GM18508 (cell line): ENCODE results near the gene BCAS3.
"Not testable (repeated sequence)": the region's sequence is repeated elsewhere in the genome, so short reads cannot be mapped to it uniquely, and the experiment has no call there.

Experiments used
- ATAC-seq: cut with Tn5 transposase; IDR thresholded peaks from one replicate; pipeline ENCODE4 v1.9.1; 2021; ENCODE audit warnings: moderate number of reproducible peaks; ENCODE audit not compliant: insufficient read depth, unreplicated experiment

BCAS3 gene

GRCh38 chr17:61233991-61234750 lies 556.5 kb downstream of the BCAS3 start:
- no peak for ATAC-seq

DNA sequence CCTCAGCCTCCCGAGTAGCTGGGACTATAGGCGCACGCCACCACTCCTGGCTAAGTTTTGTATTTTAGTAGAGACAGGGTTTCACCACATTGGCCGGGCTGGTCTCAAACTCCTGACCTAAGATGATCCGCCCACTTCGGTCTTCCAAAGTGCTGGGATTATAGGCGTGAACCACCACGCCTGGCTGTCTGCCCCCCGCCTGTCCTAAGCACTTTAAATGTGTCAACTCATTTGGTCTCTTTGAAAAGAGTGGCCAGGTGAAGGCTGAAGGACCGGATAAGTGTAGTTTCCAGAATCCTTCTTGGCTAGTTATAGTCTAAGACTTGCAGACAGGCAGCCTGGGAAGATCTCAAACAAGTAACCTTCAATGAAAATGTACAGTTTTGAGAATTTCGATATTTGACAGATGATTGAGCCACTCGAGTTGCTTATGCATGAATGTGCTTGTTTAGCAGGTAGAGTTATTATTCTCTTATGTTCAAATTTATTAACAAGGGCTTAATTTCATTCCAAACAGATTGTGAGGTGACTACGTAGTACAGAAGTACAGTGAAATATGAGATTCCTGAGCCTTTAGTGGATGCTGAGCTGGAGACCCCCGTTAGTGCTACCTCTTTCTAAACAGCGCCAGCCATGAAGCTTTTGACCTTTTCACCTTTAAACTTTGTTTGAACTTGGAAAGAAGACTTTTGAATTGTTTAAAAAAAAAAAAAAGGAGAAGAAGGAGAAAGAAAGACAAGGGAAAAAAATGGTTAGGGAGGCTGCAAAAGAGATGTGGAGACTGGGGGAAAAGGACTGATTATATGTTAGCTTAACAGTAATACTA lies 557.6 kb downstream of the BCAS3 start:
- no peak for ATAC-seq

DNA sequence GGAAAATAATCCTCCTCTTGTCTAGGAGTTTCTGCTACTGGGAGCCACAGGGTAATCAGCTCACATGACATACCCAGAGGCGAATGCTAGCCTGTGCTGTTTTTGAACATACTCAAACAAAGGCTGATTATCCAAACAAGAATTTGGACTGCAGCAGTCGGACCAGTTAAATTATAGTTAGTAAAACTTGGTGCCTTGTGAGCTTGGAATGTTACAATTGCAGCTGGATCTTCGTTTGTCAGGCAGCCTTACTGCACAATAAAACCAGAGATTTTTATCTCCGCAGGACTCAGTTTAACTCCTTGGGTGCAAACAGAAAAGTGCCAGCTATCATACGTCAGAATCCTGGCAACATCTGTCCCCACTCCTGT lies 558.2 kb downstream of the BCAS3 start:
- no peak for ATAC-seq

- ATAC-seq = no peak
These were observed 559.6 kb downstream of the BCAS3 start for GRCh38 chr17:61237275-61237674.

DNA sequence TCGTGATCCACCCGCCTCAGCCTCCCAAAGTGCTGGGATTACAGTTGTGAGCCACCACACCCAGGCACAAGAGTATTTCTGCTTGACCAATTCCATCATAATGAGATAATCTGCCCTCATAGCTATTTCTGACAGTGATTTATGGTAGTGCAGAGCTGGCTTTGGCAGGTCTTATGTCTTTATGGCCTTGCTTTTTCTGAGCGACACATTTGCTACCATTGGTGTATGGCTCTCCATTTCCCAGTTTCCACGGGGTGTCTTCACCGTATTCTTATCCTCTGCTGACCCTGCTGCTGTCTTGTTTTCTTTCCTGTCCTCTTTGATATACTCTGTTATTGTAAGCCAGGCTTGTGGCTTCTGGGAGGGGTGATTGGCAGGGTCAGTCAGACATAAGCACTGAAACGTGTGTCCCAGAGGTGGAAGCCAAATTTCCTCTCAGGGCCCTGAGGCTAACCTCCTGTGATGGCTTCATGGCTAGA lies 560.8 kb downstream of the BCAS3 start:
- ATAC-seq = no peak

- no peak for ATAC-seq
These were observed 561.7 kb downstream of the BCAS3 start for GRCh38 chr17:61239327-61239726.

DNA sequence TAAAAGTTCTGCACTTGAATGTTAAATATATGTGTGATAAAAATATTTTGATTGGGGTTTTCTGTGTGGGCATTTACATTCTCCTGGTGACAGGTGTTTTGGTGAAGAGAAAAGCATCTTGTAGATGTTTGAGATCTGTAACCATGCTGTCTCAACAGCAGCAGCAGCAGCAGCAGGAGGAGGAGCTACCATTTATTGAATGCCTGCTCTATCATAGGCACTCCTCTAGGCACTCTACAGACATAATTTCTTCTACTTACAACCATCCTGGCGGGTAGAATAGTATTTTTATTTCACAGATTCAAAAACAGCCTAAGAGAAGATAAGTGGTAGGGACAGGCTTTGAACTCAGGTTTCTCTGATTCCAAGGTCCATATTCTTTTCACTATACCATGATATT lies 562.3 kb downstream of the BCAS3 start:
- ATAC-seq = no peak

GRCh38 chr17:61240851-61241468 lies 563.3 kb downstream of the BCAS3 start:
- ATAC-seq = no peak

DNA sequence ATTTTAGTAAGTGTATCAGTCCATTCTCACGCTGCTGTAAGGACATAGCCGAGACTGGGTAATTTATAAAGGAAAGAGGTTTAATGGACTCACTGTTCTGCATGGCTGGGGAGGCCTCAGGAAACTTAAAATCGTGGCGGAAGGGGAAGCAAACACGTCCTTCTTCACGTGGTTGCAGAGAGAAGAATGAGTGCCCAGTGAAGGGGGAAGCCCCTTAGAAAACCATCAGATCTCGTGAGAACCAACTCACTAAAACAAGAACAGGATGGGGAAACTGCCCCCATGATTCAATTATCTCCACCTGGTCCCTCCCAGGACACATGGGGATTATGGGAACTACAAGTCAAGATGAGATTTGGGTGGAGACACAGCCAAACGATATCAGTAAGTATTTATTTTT lies 567.3 kb downstream of the BCAS3 start:
- not testable (repeated sequence) for ATAC-seq

DNA sequence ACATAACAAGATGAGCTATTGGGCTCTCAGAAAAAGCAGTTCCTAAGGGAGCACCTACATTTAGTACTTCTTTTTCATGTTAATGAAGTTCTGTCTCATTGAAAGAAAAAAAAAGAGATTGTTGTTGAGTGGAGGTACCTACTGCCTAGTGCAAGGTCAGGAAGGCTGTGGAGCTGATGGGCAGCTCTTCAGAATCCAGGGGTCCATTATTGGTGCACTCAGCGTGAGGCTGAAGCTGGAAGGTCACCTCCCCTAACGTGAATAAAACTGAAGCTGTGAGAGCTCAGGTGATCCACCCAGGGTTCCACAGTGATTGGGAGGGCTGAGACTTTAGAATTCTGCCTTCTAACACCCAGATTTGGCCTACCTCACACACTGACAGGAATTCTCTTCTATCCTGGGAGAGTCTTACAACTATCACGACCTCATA lies 568.1 kb downstream of the BCAS3 start:
- no peak for ATAC-seq

DNA sequence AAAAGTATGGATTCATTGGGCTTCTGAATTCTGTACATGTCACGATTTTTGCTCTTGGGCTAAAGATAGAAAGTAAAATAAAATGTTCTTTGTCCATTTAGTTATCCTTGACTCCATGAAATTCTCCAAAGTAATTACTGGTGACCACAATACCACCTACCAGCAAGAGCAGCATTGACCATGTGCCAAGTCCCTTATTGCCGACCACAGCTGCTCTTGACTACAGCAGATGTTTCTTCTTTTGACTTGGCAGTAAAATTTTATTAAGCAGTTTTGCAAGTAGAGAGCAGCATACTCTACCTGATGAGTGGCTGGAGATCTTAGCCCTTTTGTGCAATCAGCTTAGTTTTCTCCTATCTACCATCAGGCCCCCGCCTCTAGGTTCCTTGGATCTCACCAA lies 569.8 kb downstream of the BCAS3 start:
- no peak for ATAC-seq

DNA sequence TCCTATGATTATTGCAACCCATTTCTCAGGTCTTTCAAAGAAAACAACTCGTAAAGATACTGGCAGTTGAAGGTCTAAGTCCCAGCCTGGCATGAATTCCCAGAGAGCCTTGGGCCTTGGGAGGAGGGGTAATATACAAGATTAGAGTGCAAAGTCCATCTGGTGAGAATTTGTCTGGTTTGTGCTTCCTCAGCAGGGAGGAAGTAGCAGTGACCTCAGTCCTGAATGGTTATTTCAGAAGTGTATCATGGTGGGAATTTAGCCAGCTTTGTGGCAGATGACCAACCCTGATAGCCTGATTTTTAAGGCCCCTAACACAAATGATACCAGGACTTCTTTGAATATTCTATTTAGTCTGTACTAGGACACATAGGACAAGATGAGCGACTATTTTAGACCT lies 570.7 kb downstream of the BCAS3 start:
- ATAC-seq = no peak

- no peak for ATAC-seq
These were observed 572.1 kb downstream of the BCAS3 start for GRCh38 chr17:61249649-61250299.

GRCh38 chr17:61250335-61250890 lies 572.8 kb downstream of the BCAS3 start:
- ATAC-seq = no peak

DNA sequence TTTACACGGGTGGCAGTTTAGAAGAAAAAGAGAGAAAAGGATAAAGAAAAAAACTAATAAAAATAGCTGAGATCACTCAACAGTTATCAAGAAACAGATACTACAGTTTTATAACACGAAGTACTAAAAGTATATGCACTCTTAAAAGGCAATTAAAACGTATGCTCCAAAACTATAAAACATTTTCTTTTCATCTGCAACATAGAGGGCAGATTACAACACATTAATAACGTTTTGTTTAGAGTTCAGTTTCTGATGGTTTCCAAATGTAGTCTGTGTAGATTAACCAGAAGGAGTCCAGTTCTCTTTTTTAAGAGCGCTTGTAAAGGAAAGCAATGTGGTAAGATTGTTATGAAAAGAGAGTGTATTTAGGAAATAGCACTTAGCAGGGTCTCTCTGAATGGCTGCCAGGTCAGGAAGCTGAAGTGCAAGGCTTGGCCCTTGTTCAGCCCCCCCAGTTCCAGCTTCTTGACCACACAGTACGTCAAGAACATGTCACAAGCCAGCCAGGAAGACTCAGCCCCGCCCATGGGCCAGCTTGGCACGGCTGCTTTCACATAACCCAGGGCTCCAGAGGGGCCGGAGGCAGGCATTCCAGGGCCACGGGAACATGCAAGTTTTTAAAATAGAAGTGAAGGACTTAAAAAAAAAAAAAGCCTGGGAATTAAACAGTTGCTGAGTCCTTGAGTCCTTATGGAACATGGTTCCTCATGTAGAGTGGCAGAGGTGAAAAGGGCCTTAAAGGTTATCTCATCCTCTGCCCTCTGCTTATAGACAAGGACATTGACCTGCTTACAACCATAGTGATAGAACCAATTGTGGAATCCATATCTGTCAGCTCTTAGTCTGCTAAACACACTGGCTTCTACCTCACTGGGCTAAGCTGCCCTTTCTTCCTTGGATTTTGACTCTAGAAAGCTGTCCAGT lies 574.6 kb downstream of the BCAS3 start:
- no peak for ATAC-seq

- no peak for ATAC-seq
These were observed 575.7 kb downstream of the BCAS3 start for GRCh38 chr17:61253362-61253761.

GRCh38 chr17:61253937-61254574 lies 576.4 kb downstream of the BCAS3 start:
- ATAC-seq = no peak

DNA sequence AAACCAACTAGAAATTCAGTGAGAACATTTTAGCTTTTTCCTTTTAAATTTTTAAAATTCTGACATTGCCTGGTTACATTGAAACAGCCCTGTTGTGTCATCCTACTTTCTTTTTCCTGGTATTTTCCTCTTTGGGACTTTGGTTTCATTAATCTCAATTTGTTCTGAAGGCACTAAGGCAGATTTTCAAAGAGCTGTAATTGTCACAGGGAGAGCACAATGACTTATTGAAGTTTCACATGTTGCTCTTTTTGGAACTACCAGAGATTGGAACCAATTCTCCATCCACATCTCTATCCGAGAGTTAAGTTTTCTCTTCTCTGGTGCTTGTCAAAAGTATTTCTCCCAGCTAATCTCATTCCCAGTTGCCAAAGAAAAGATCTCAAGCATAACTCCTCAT lies 577.3 kb downstream of the BCAS3 start:
- ATAC-seq = no peak

DNA sequence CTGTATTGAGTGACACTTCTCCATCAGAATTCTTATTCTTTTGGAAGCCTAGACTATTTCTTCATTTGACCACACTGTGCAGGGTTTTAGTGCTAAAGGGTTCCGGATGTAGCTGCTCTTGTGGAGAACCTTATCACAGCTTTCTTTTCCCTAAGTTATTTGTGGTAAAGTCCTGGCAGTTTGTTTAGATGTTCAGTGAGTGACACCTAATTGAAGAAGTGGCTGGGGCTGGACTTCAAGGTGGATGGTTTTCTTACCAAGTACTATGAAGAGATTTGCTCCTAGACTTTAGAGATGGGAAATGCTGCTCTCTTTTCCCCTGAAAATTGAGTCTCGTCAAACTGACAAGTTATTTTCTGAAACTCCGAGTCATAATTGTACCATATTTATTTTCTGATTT lies 578.0 kb downstream of the BCAS3 start:
- no peak for ATAC-seq
